ENCODE measurements around the gene SCLY.

The SCLY gene

DNA sequence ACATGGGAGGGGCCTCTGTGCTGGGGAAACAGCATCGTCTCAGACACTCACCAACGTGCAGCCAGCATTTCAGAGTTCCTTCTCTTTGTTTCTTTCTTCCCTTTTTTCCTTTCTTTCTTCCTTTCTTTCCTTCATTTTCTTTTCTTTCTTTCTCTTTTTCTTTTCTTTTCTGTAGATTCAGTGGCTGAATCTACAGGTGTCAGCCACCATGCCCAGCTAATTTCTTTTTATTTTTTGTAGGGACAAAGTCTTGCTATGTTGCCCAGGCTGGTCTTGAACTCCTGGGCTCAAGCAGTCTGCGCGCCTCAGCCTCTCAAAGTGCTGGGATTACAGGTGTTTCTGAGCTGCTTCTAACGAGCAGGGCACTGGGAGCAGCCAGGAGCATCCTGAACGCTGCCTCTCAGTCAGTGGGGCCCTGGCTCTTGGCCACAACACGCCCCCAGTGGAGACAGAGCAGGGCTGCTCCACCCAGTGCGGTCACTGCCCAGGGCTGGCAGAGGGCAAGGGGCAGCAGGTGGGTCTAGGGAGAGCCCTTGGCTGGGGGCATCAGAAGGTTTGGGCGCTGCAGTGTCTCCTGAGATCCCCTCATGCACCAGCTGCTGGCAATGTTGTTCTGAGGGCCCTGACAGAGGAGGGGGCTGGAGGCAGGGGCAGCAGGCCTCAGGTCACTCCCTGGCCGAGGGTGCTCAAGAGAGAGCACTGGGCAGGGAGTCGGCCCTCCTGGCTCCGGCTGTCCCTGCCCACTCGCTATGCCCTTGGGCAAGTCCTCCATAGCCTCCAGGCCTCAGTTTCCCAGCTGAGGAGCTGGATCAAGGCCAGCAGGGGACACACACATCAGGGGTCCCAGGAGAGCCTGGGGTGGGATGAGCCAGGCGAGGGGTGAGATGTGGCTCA is 72.9 kb downstream of the SCLY start:
- Histone ChIP-seq H3K4me1 (ENCODE audit: control insufficient read depth, insufficient read depth, low read length) (peaks cover 22% of the 10 kb centered on the region), H3K36me3 (ENCODE audit: insufficient read depth, low read length) (no peaks in the 10 kb centered on the region), H3K4me3 (ENCODE audit: low read length) (no peak overlapping the region), H3K9ac (ENCODE audit: low read depth, low read length) (no peak overlapping the region), H3K27me3 (ENCODE audit: control insufficient read depth, insufficient read depth, low read length) (no peaks in the 10 kb centered on the region), H3K4me2 (ENCODE audit: low read length) (no peak overlapping the region), H3K9me3 (replicated peaks; ENCODE audit: low read length) (no peaks in the 10 kb centered on the region)

DNA sequence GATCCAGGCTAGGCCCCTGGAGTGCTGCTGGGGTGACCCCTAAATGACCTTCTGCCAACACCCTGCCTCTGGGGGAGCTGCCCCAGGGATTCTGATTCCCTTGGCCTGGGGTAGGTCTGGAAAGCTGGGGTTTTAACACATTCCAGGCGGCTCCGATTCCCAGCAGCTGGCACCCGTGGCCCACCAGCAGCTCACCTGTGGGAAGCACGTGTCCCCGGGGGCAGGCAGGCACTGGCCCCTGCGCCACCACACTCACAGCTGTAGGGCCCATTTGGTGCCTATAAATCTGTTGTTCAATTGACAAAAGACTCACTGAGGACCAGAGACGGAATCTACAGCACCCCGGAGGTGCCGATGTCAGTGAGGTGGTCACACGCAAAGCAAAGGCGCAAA is 73.6 kb downstream of the SCLY start:
- Histone ChIP-seq H3K4me3 (ENCODE audit: low read length) (no peak overlapping the region), H3K4me2 (ENCODE audit: low read length) (no peak overlapping the region), H3K27me3 (ENCODE audit: control insufficient read depth, insufficient read depth, low read length) (no peaks in the 10 kb centered on the region), H3K36me3 (ENCODE audit: insufficient read depth, low read length) (no peaks in the 10 kb centered on the region), H3K4me1 (ENCODE audit: control insufficient read depth, insufficient read depth, low read length) (peaks cover 29% of the 10 kb centered on the region), H3K9me3 (replicated peaks; ENCODE audit: low read length) (no peaks in the 10 kb centered on the region), H3K9ac (ENCODE audit: low read depth, low read length) (no peak overlapping the region)

DNA sequence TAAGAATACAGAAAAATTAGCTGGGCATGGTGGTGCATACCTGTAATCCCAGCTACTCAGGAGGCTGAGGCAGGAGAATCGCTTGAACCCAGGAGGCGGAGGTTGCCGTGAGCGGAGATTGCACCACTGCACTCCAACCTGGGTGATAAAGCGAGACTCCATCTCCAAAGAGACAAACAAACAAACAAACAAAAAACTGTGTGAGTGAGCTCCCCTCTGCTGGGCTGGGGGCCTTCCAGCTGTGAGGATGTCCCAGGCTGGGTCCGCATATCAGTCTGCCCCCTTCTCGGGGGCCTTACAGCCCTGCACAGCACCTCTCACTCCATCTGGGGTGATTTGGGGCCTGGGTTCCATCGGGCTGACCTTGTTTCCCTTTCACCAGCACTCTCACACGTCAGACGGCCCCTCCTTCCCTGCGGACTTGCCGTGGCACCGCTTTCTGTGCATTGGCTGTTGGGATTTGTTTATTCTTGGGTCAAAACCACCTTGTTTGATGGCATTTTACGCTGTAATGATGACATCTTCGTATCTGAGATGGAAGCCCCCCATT is 74.9 kb downstream of the SCLY start:
- H3K27me3 ChIP-seq (ENCODE audit: control insufficient read depth, insufficient read depth, low read length): no peaks in the 10 kb centered on the region
- peaks cover 31% of the 10 kb centered on the region for H3K4me1 ChIP-seq (ENCODE audit: control insufficient read depth, insufficient read depth, low read length)
- no peaks in the 10 kb centered on the region for H3K9me3 ChIP-seq (replicated peaks; ENCODE audit: low read length)
- H3K9ac ChIP-seq (ENCODE audit: low read depth, low read length): no peak overlapping the region
- no peaks in the 10 kb centered on the region for H3K36me3 ChIP-seq (ENCODE audit: insufficient read depth, low read length)
- no peak overlapping the region for H3K4me3 ChIP-seq (ENCODE audit: low read length)
- no peak overlapping the region for H3K4me2 ChIP-seq (ENCODE audit: low read length)

DNA sequence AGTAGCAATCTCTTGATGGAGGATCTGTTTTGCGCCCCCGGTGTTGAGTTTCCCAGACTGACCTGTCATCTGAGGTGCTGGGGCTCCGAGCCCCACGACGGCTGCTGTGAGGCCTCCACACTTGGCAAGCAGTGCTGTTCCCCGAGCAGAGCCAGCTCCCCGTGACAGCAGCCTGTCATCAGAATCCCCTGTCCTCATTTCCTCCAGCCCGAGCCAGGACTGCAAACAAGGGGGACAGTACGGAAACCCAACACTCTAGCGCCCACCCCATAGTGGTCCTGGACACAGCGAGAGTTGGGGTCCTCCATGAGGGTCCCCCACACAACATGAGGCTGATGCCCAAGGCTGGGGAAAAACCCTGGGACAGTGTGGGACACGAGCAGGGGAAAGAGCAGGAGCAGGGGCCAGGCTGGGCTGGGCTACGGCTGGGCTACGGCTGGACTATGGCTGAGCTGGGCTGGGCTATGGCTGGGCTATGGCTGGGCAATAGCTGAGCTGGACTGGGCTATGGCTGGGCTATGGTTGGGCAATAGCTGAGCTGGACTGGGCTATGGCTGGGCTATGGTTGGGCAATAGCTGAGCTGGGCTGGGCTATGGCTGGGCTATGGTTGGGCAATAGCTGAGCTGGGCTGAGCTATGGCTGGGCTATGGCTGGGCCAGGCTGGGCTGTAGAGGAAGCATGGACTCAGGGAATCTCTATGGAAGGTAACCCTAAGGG is 76.2 kb downstream of the SCLY start:
- Histone ChIP-seq H3K4me2 (ENCODE audit: low read length) (peak overlapping the region; percentile 78), H3K36me3 (ENCODE audit: insufficient read depth, low read length) (no peaks in the 10 kb centered on the region), H3K9ac (ENCODE audit: low read depth, low read length) (peak overlapping the region; percentile 67), H3K4me1 (ENCODE audit: control insufficient read depth, insufficient read depth, low read length) (peaks cover 41% of the 10 kb centered on the region), H3K4me3 (ENCODE audit: low read length) (peak overlapping the region; percentile 62), H3K9me3 (replicated peaks; ENCODE audit: low read length) (no peaks in the 10 kb centered on the region), H3K27me3 (ENCODE audit: control insufficient read depth, insufficient read depth, low read length) (no peaks in the 10 kb centered on the region)

DNA sequence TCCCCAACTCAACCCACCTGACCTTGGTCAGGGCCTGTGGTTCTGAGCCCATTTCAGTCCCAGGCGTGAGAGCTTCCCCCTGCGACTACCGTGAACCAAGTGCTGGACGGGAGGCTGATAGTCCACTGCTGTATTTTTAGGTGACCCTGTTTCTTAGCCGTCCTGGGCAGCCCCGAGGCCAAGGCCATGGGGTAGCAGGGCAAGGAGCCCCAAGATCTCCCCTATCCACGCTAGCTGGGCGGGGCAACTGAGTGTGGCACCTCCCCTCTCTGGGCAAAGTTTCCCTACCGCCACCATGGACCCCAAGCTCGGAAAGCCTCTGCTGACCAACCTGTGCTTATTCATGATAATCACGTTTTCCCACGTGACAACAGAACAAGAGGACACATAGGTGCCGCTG is 77.1 kb downstream of the SCLY start:
- Histone ChIP-seq H3K4me1 (ENCODE audit: control insufficient read depth, insufficient read depth, low read length) (peaks cover 50% of the 10 kb centered on the region), H3K4me2 (ENCODE audit: low read length) (no peak overlapping the region), H3K27me3 (ENCODE audit: control insufficient read depth, insufficient read depth, low read length) (no peaks in the 10 kb centered on the region), H3K36me3 (ENCODE audit: insufficient read depth, low read length) (no peaks in the 10 kb centered on the region), H3K9me3 (replicated peaks; ENCODE audit: low read length) (no peaks in the 10 kb centered on the region), H3K4me3 (ENCODE audit: low read length) (no peak overlapping the region), H3K9ac (ENCODE audit: low read depth, low read length) (no peak overlapping the region)

DNA sequence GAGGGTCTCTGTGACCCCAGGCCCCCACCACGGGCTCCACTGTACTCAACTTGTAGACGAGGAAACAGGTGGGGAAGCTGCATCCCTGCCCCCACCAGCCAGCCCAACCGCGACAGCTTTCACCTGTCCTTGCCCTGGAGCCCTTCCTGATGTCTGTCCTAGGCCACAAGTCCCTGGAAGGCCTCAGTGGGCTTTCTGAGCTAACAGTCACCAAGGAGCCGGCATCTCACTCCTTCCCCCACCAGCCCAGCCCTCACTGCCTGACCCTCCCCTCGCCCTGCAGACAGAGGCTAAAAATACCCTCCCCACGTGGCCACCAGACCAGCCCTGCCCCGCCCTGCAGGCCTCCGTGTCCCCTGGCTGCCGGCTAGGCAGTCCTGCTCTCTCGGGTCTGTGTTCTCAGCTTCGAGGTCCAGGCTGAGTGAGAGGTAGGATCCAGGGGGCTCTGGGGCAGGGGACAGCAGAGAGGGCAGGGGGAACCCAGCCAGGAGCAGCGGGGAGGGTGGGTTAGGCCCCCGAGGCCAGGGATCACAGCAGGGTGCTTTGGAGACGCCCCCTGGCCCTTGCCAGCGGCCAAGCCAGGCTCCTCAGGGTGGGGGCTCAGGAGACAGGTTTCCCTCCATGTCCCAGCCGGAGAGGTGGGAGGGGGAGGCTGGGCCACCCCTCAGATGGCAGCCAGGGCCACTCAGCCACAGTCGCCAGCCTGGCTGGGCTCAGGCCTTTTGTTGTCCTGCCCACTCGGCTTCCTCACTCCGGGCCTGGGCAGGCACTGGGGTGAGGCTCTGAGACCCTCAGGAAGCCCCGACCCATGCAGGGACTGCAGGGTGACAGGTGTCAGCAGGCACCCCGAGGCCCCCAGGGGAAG is 77.8 kb downstream of the SCLY start, which contains the start of gene KLHL30:
KLHL30 (plus strand) TSS at position 338 of the 865 bp plus-strand sequence. CDS start 2,087 bp downstream, outside the sequence.
- no peaks in the 10 kb centered on the region for H3K9me3 ChIP-seq (replicated peaks; ENCODE audit: low read length)
- H3K4me3 ChIP-seq (ENCODE audit: low read length): peak within 1 kb of the TSS; percentile 59
- H3K9ac ChIP-seq (ENCODE audit: low read depth, low read length): peak within 1 kb of the TSS; percentile 76
- H3K4me1 ChIP-seq (ENCODE audit: control insufficient read depth, insufficient read depth, low read length): peaks cover 57% of the 10 kb centered on the region
- H3K4me2 ChIP-seq (ENCODE audit: low read length): peak within 1 kb of the TSS; percentile 60
- no peaks in the 10 kb centered on the region for H3K36me3 ChIP-seq (ENCODE audit: insufficient read depth, low read length)
- H3K27me3 ChIP-seq (ENCODE audit: control insufficient read depth, insufficient read depth, low read length): no peaks in the 10 kb centered on the region

DNA sequence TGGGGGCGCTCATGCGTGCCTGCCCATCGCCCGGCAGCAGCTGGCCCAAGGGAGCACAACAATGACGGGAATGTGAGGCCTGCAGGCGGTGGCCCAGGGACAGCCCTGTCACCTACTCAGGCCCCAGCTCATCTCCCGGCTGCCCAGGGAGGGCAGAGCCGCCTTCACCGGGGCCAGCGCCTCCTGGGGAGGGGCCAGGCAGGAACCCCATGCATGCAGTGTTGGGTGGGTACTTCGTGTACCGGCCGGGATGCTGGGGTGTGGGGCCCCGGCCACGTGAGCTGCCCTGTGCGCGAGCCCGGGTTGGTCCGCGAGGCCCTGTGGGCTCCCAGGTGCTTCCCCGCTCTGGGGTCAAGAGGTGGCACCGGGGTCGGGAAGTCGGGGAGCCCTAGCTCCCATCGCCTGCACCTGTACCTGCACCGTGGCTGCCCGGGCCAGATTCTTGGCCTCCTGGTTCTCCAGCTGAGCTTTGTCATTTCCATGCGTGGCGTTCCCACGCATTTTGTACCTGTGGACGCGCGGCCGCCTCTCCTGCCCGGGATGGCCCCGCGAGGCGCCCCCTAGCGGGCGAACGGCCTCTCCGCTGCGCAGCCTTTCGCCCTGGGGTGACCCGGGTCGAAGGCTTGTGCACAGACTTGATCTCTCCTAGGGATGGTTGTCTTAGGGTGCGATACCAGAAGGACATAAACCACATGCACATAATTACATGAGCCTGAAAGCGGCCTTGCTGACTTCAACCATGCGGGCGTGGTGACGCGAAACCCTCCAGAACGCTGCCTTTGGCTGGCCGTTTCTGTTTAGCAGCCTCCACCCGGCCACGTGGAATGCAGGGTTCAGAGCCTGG is 78.6 kb downstream of the SCLY start:
- Histone ChIP-seq H3K9me3 (replicated peaks; ENCODE audit: low read length) (no peaks in the 10 kb centered on the region), H3K4me3 (ENCODE audit: low read length) (peak overlapping the region; percentile 59), H3K36me3 (ENCODE audit: insufficient read depth, low read length) (no peaks in the 10 kb centered on the region), H3K4me1 (ENCODE audit: control insufficient read depth, insufficient read depth, low read length) (peaks cover 63% of the 10 kb centered on the region), H3K4me2 (ENCODE audit: low read length) (peak overlapping the region; percentile 60), H3K27me3 (ENCODE audit: control insufficient read depth, insufficient read depth, low read length) (no peaks in the 10 kb centered on the region), H3K9ac (ENCODE audit: low read depth, low read length) (peak overlapping the region; percentile 76)

DNA sequence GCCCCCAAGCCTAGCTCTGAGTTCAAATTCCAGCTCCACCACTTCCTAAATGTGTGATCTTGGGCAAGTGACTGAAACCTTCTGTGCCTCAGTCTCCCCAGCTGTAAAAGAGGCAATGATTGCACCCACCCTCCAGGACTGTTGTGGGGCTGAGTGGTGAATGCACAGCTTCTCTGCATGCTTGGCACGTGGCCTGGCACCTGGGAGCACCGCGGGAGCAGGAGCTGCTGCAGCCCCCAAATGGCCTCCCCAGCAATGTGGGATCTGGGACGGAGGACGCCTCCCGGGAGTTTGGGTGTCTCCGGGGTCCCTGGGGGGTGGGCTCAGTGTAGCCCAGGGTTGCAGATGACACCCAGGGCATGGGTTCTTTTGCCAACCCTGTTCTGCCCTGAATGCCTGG is 79.2 kb downstream of the SCLY start:
- Histone ChIP-seq H3K4me2 (ENCODE audit: low read length) (no peak overlapping the region), H3K36me3 (ENCODE audit: insufficient read depth, low read length) (no peaks in the 10 kb centered on the region), H3K27me3 (ENCODE audit: control insufficient read depth, insufficient read depth, low read length) (no peaks in the 10 kb centered on the region), H3K4me3 (ENCODE audit: low read length) (no peak overlapping the region), H3K4me1 (ENCODE audit: control insufficient read depth, insufficient read depth, low read length) (peaks cover 63% of the 10 kb centered on the region), H3K9ac (ENCODE audit: low read depth, low read length) (no peak overlapping the region), H3K9me3 (replicated peaks; ENCODE audit: low read length) (no peaks in the 10 kb centered on the region)

DNA sequence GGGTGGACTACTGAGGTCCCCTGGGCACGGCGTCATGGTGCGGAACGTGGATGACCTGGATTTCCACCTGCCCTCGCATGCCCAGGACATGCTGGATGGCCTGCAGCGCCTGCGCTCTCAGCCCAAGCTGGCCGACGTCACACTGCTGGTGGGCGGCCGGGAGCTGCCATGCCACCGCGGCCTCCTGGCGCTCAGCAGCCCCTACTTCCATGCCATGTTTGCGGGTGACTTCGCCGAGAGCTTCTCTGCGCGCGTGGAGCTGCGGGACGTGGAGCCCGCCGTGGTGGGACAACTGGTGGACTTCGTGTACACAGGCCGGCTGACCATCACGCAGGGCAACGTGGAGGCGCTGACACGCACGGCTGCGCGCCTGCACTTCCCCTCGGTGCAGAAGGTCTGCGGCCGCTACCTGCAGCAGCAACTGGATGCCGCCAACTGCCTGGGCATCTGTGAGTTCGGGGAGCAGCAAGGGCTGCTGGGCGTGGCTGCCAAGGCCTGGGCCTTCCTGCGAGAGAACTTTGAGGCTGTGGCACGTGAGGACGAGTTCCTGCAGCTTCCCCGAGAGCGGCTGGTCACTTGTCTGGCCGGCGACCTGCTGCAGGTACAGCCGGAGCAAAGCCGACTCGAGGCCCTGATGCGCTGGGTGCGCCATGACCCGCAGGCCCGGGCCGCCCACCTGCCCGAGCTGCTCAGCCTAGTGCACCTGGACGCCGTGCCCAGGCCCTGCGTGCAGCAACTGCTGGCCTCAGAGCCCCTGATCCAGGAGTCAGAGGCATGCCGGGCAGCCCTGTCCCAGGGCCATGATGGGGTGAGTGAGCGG is 80.1 kb downstream of the SCLY start:
- Histone ChIP-seq H3K4me3 (ENCODE audit: low read length) (peak overlapping the region; percentile 34), H3K4me2 (ENCODE audit: low read length) (peak overlapping the region; percentile 75), H3K36me3 (ENCODE audit: insufficient read depth, low read length) (no peaks in the 10 kb centered on the region), H3K27me3 (ENCODE audit: control insufficient read depth, insufficient read depth, low read length) (no peaks in the 10 kb centered on the region), H3K4me1 (ENCODE audit: control insufficient read depth, insufficient read depth, low read length) (peaks cover 63% of the 10 kb centered on the region), H3K9ac (ENCODE audit: low read depth, low read length) (no peak overlapping the region), H3K9me3 (replicated peaks; ENCODE audit: low read length) (no peaks in the 10 kb centered on the region)

Data from skeletal muscle satellite cell (primary cell).